GM21619 (cell line): Measurements from ENCODE around the gene ALG10B.

Source experiments
- ATAC-seq: cut with Tn5 transposase; IDR thresholded peaks from one replicate; pipeline ENCODE4 v1.9.1; 2021; ENCODE audit not compliant: unreplicated experiment

The ALG10B gene

DNA sequence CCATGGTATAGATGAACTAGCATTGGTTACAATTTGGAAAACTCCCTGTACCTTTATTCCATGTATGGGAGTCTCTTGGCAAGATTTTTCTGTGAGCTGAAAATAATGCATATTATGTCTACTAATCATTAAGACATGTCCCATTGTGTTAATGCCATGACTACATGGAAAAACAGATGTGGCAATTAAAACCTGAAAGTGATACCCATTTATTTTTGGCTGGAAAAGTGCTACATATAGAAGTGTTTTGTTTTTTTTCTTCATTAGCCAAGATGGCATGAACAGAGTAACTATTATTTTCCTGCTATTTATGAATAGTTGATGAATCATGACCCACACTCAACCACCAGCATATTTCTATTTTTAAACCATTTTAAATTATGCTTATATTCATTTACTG, 58.2 kb downstream of the ALG10B start:
- no peak for ATAC-seq
